ENCODE data around the gene AADACL3.
"Not testable (repeated sequence)": the region's sequence is repeated elsewhere in the genome, so short reads cannot be mapped to it uniquely, and the experiment has no call there.

The AADACL3 gene

GRCh38 chr1:12714710-12715475, 1.0 kb upstream of the AADACL3 start:
- DNase-seq (ENCODE audit: low read depth) = no peak

GRCh38 chr1:12717301-12717838, 1.5 kb downstream of the AADACL3 start:
- no peak for DNase-seq (ENCODE audit: low read depth)

- DNase-seq (ENCODE audit: low read depth) = no peak
Measured at GRCh38 chr1:12722626-12723025, 6.7 kb downstream of the AADACL3 start.

- DNase-seq (ENCODE audit: low read depth) = no peak
Measured at GRCh38 chr1:12728391-12728790, 12.5 kb downstream of the AADACL3 start.

- DNase-seq (ENCODE audit: low read depth) = no peak
Measured at GRCh38 chr1:12730156-12730555, 14.2 kb downstream of the AADACL3 start.

GRCh38 chr1:12731084-12731483, 15.2 kb downstream of the AADACL3 start:
- DNase-seq (ENCODE audit: low read depth) = not testable (repeated sequence)

GRCh38 chr1:12734651-12735050, 18.7 kb downstream of the AADACL3 start:
- DNase-seq (ENCODE audit: low read depth) = no peak

GRCh38 chr1:12738934-12739333, 23.0 kb downstream of the AADACL3 start:
- no peak for DNase-seq (ENCODE audit: low read depth)

GRCh38 chr1:12739613-12740012, 23.7 kb downstream of the AADACL3 start:
- DNase-seq (ENCODE audit: low read depth) = no peak

GRCh38 chr1:12741946-12742345, 26.0 kb downstream of the AADACL3 start:
- no peak for DNase-seq (ENCODE audit: low read depth)

GRCh38 chr1:12745126-12745991, 29.4 kb downstream of the AADACL3 start:
- DNase-seq (ENCODE audit: low read depth) = no peak

GRCh38 chr1:12745992-12746323, 30.0 kb downstream of the AADACL3 start, which contains the start of gene CFAP107:
Gene CFAP107, plus strand, starts transcription at chr1:12746200. Its CDS starts 231 bp downstream, at chr1:12746431.
- no peak for DNase-seq (ENCODE audit: low read depth)

GRCh38 chr1:12748778-12749355, 33.0 kb downstream of the AADACL3 start:
- DNase-seq (ENCODE audit: low read depth) = no peak

GRCh38 chr1:12754738-12755137, 38.8 kb downstream of the AADACL3 start:
- no peak for DNase-seq (ENCODE audit: low read depth)

- DNase-seq (ENCODE audit: low read depth) = no peak
Measured at GRCh38 chr1:12756273-12756672, 40.4 kb downstream of the AADACL3 start.

- DNase-seq (ENCODE audit: low read depth) = no peak
Measured at GRCh38 chr1:12756768-12757413, 41.0 kb downstream of the AADACL3 start.

- DNase-seq (ENCODE audit: low read depth) = no peak
Measured at GRCh38 chr1:12757836-12758235, 41.9 kb downstream of the AADACL3 start.

- DNase-seq (ENCODE audit: low read depth) = no peak
Measured at GRCh38 chr1:12760256-12760795, 44.4 kb downstream of the AADACL3 start.

GRCh38 chr1:12761781-12762180, 45.9 kb downstream of the AADACL3 start:
- no peak for DNase-seq (ENCODE audit: low read depth)

GRCh38 chr1:12762766-12763165, 46.9 kb downstream of the AADACL3 start:
- no peak for DNase-seq (ENCODE audit: low read depth)

GRCh38 chr1:12763479-12763878, 47.6 kb downstream of the AADACL3 start:
- no peak for DNase-seq (ENCODE audit: low read depth)

- DNase-seq (ENCODE audit: low read depth) = no peak
Measured at GRCh38 chr1:12764016-12764415, 48.1 kb downstream of the AADACL3 start.

Measured in amniotic epithelial cell (primary cell).